Body of pancreas (tissue), 4 donors: ENCODE measurements around the gene CHRM2. TPM values are rescaled to one million over a fixed set of nuclear protein-coding genes. Genes with fewer than 3 reads are reported as not detected.

ENCODE experiments used
- ATAC-seq: fragments of 150-250 bp; one replicate; pipeline ENCODE4 v1.9.1; 2016
- DNase-seq, 4 donors: peaks; one replicate each; pipeline ENCODE4 v3.0.0-alpha.2; 2019
- H3K27ac ChIP-seq, 4 donors: fragments of 200-600 bp; sonication (generic); 1 replicate in 3 of 4; 2 replicates in 1 of 4; pipeline versions ENCODE4 v1.5.1 to v1.6.1; 2016 to 2019; ENCODE audit warnings: mild to moderate bottlenecking in 1 of 4, mixed read lengths in 1 of 4, moderate library complexity in 1 of 4
- H3K27me3 ChIP-seq, 2 donors: fragments of 200-600 bp; sonication (generic); one replicate each; pipeline ENCODE4 v1.6.0; 2016; ENCODE audit warnings: mild to moderate bottlenecking in 1 of 2
- H3K36me3 ChIP-seq, 2 donors: fragments of 200-600 bp; sonication (generic); replicated peaks in 1 of 2; 2 replicates each; pipeline ENCODE4 v1.5.1; 2016; ENCODE audit warnings: low read depth in 2 of 2; ENCODE audit not compliant: insufficient read depth in 1 of 2
- H3K4me1 ChIP-seq: fragments of 200-600 bp; sonication (generic); one replicate; pipeline ENCODE4 v1.6.0; 2016
- H3K4me3 ChIP-seq, 2 donors: fragments of 200-600 bp; sonication (generic); 1 replicate in 1 of 2; 2 replicates in 1 of 2; pipeline ENCODE4 v1.5.1; 2016 to 2019
- H3K9me3 ChIP-seq, 3 donors: fragments of 200-600 bp; sonication (generic); 1 replicate in 2 of 3; 2 replicates in 1 of 3; pipeline ENCODE4 v1.5.1; 2016
- POLR2A ChIP-seq, 3 donors: fragments of 450-650 bp; IDR thresholded peaks; one replicate each; pipeline ENCODE4 v1.6.1; 2016; ENCODE audit warnings: antibody characterized with exemption in 3 of 3, mild to moderate bottlenecking in 2 of 3
- WGBS, 2 donors: methylation state at CpG; one replicate each; pipeline ENCODE4 v1.1.5; 2017; 5-methylcytosine and 5-hydroxymethylcytosine counted together
- intact Hi-C: fragments of 100-400 bp; cut with DNase I; formaldehyde crosslinking; loops from one replicate; pipeline ENCODE4 v1.15.1; 2023
- total RNA-seq, 2 donors: library from RNA; depleted of rRNA; stranded (reverse); fragments of >200 nt; gene quantifications; one replicate each; pipeline ENCODE4 v1.1.0, GENCODE V29; 2016
- TF ChIP-seq, protein P1 (sequence below), 7 experiments: fragments of 450-650 bp in 4 of 7; fragments of 200-600 bp in 3 of 7; sonication (generic) in 3 of 7; IDR thresholded peaks; one replicate each; pipeline ENCODE4 v1.5.1; 2016 to 2019; ENCODE audit warnings: antibody characterized with exemption in 7 of 7

Gene CHRM2
- total RNA-seq, 2 donors from 2014 or later: not detected

DNA sequence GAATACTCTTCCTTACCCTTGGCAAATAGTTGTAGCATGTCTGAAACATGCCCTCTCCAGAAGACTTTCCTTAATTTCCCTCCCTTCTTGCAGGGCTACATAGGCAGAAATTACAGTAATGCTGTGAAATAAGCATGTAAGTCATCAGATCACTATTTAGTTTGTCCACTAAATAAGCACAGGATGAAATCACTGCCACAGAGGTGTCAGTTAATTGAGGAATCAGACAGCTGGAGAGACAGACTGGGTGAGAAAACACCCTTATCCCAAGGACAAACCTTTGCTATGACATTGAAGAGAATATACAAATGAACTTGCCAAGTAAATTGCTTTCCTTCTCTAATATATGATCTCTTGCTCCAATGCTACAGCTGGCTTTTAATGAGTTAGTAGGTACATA is 129.3 kb downstream of the CHRM2 start:
- H3K4me3 ChIP-seq: no peak overlapping the region
- no peak for DNase-seq
- TF ChIP-seq, protein P1, sequence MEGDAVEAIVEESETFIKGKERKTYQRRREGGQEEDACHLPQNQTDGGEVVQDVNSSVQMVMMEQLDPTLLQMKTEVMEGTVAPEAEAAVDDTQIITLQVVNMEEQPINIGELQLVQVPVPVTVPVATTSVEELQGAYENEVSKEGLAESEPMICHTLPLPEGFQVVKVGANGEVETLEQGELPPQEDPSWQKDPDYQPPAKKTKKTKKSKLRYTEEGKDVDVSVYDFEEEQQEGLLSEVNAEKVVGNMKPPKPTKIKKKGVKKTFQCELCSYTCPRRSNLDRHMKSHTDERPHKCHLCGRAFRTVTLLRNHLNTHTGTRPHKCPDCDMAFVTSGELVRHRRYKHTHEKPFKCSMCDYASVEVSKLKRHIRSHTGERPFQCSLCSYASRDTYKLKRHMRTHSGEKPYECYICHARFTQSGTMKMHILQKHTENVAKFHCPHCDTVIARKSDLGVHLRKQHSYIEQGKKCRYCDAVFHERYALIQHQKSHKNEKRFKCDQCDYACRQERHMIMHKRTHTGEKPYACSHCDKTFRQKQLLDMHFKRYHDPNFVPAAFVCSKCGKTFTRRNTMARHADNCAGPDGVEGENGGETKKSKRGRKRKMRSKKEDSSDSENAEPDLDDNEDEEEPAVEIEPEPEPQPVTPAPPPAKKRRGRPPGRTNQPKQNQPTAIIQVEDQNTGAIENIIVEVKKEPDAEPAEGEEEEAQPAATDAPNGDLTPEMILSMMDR (IDR thresholded peaks at IDR 0.05): no peak
- TF ChIP-seq POLR2A (IDR thresholded peaks at IDR 0.05): no peak
- H3K9me3 ChIP-seq: no peaks in the 10 kb centered on the region
- H3K36me3 ChIP-seq: no peaks in the 10 kb centered on the region
- no peak overlapping the region for H3K27ac ChIP-seq
- no peaks in the 10 kb centered on the region for H3K4me1 ChIP-seq
- H3K27me3 ChIP-seq: no peaks in the 10 kb centered on the region
- intact Hi-C loops: no loop called here
- no peak for ATAC-seq

DNA sequence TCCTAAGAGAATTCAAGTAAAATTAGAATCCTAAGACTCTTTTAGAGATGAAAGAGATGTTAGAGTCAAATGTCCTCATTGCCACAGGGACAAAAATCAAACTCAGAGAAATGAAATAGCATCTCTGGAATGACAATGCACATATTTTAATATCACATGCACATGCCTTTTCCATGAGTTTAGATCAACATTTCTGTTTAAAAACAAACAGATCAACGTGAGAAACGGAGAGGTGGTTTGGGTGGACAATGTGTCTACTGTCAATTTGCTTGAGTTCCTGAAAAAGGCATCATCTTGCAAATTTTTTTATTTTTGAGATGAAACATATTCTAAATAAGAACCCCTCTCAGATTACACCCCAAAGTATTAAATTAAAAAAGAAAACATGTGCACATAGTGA is 130.0 kb downstream of the CHRM2 start:
- WGBS, 2 donors: 46 to 55% methylated on average over 2 of the region's 2 CpGs
- no peaks in the 10 kb centered on the region for H3K36me3 ChIP-seq
- ATAC-seq (no peak), DNase-seq (no peak)
- intact Hi-C loops: no loop called here
- no peaks in the 10 kb centered on the region for H3K9me3 ChIP-seq
- no peak for TF ChIP-seq POLR2A (IDR thresholded peaks at IDR 0.05)
- TF ChIP-seq, protein P1 (IDR thresholded peaks at IDR 0.05): no peak
- no peak overlapping the region for H3K27ac ChIP-seq
- H3K4me3 ChIP-seq: no peak overlapping the region
- H3K27me3 ChIP-seq: no peaks in the 10 kb centered on the region
- no peaks in the 10 kb centered on the region for H3K4me1 ChIP-seq

DNA sequence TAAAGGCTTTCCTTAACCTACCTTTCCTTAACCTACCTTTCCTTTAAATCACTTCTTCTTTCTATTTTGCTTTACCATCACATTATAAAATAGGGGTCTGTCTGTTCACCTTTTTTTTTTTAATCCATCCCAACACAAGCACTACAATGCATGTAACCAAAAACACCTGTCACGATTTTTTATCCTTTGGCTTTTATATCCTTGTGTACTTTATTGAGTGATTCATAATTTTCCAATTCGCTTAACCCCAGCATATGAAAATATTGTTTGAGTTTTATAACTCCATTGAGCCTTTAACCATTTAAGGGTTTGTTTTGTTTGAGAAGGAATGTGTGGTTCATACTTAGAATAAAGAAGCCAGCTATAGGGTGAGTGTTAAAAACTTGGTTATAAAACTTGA is 132.2 kb downstream of the CHRM2 start:
- 11 to 27% methylated on average over 2 of the region's 2 CpGs for WGBS, 2 donors
- H3K4me1 ChIP-seq: no peaks in the 10 kb centered on the region
- intact Hi-C loops: no loop called here

DNA sequence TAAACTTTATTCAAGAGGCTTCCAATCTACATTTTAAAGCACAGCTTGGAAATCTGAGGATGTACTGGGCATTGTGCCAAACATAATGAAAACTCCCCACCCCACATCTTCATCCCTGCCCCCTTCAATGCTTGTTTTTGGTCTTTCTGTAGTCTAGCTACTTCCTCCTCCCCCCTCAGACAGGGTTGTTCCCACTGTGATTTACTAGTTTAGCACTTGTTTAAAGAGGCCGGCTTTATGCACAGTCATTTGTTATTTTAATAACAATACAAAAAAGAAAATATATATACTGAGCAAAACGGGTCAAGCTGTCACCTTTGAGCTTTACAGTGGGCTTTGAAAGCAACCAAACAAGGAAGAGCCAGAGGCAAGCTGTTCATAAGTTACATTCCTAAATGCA is 132.6 kb downstream of the CHRM2 start:
- Histone ChIP-seq H3K4me3 (no peak overlapping the region), H3K4me1 (no peaks in the 10 kb centered on the region), H3K27me3 (no peaks in the 10 kb centered on the region), H3K36me3 (no peaks in the 10 kb centered on the region), H3K9me3 (no peaks in the 10 kb centered on the region), H3K27ac (no peak overlapping the region)
- 38 to 51% methylated on average over 2 of the region's 2 CpGs for WGBS, 2 donors
- TF ChIP-seq, protein P1 (IDR thresholded peaks at IDR 0.05): no peak
- no peak for TF ChIP-seq POLR2A (IDR thresholded peaks at IDR 0.05)
- DNase-seq (no peak), ATAC-seq (no peak)
- intact Hi-C loops: no loop called here

More for the DNA sequence above, 132.2 kb downstream of the CHRM2 start:
- H3K27me3 ChIP-seq: no peaks in the 10 kb centered on the region
- no peak overlapping the region for H3K27ac ChIP-seq
- DNase-seq: no peak
- TF ChIP-seq POLR2A (IDR thresholded peaks at IDR 0.05): no peak
- TF ChIP-seq, protein P1 (IDR thresholded peaks at IDR 0.05): no peak
- H3K9me3 ChIP-seq: no peaks in the 10 kb centered on the region
- no peak overlapping the region for H3K4me3 ChIP-seq
- no peaks in the 10 kb centered on the region for H3K36me3 ChIP-seq
- no peak for ATAC-seq

GRCh38 chr7:137001478-137001877 is 133.0 kb downstream of the CHRM2 start:
- DNase-seq (no peak), ATAC-seq (no peak)
- H3K27me3 ChIP-seq: no peaks in the 10 kb centered on the region
- intact Hi-C loops: no loop called here
- H3K9me3 ChIP-seq: no peaks in the 10 kb centered on the region
- H3K4me1 ChIP-seq: no peaks in the 10 kb centered on the region
- H3K36me3 ChIP-seq: no peaks in the 10 kb centered on the region
- TF ChIP-seq, protein P1 (IDR thresholded peaks at IDR 0.05): no peak
- TF ChIP-seq POLR2A (IDR thresholded peaks at IDR 0.05): no peak
- WGBS, 2 donors: 78 to 84% methylated on average over 3 of the region's 3 CpGs
- H3K27ac ChIP-seq: no peak overlapping the region
- no peak overlapping the region for H3K4me3 ChIP-seq
